Hepatocyte (in vitro differentiated cells): ENCODE measurements around the gene FOLR3. TPM values are rescaled to one million over a fixed set of nuclear protein-coding genes. Genes with fewer than 3 reads are reported as not detected.

ENCODE experiments used
- DNase-seq: peaks from one replicate; pipeline ENCODE4 v3.0.0-alpha.2; 2016; ENCODE audit warnings: low spot score
- H2AFZ ChIP-seq: fragments of 200-600 bp; sonication (generic); 2 replicates; pipeline ENCODE4 v1.6.0; 2016; ENCODE audit warnings: antibody characterized with exemption, mild to moderate bottlenecking
- H3K27ac ChIP-seq: fragments of 200-600 bp; sonication (generic); 2 replicates; pipeline ENCODE4 v1.5.1; 2016; ENCODE audit warnings: mild to moderate bottlenecking
- H3K27me3 ChIP-seq: fragments of 200-600 bp; sonication (generic); 2 replicates; pipeline ENCODE4 v1.6.1; 2016
- H3K36me3 ChIP-seq: fragments of 200-600 bp; sonication (generic); replicated peaks from 2 replicates; pipeline ENCODE4 v1.5.1; 2016; ENCODE audit warnings: low read depth; ENCODE audit not compliant: insufficient read depth
- H3K4me1 ChIP-seq: fragments of 200-600 bp; sonication (generic); 2 replicates; pipeline ENCODE4 v1.5.1; 2016; ENCODE audit warnings: mild to moderate bottlenecking, moderate library complexity; ENCODE audit not compliant: insufficient read depth
- H3K4me2 ChIP-seq: fragments of 200-600 bp; sonication (generic); 2 replicates; pipeline ENCODE4 v1.6.0; 2016
- H3K4me3 ChIP-seq: fragments of 200-600 bp; sonication (generic); 2 replicates; pipeline ENCODE4 v1.5.1; 2016; ENCODE audit warnings: mild to moderate bottlenecking
- H3K79me2 ChIP-seq: fragments of 200-600 bp; sonication (generic); 2 replicates; pipeline ENCODE4 v1.6.0; 2017; ENCODE audit warnings: mild to moderate bottlenecking
- H3K9me2 ChIP-seq: fragments of 200-600 bp; sonication (generic); replicated peaks from 2 replicates; pipeline ENCODE4 v1.6.0; 2017; ENCODE audit warnings: mild to moderate bottlenecking; ENCODE audit not compliant: insufficient read depth
- H3K9me3 ChIP-seq: fragments of 200-600 bp; sonication (generic); 2 replicates; pipeline ENCODE4 v1.5.1; 2016; ENCODE audit warnings: low read depth, mild to moderate bottlenecking
- H4K20me1 ChIP-seq: fragments of 200-600 bp; sonication (generic); 2 replicates; pipeline ENCODE4 v1.6.0; 2016; ENCODE audit warnings: mild to moderate bottlenecking; ENCODE audit not compliant: insufficient read depth, poor library complexity, severe bottlenecking
- EZH2 ChIP-seq: fragments of 200-600 bp; sonication (generic); IDR thresholded peaks from 2 replicates; pipeline ENCODE4 v1.6.1; 2016; ENCODE audit warnings: antibody characterized with exemption, mild to moderate bottlenecking, borderline replicate concordance
- EZH2phosphoT487 ChIP-seq: fragments of 200-600 bp; sonication (generic); IDR thresholded peaks from one replicate; pipeline ENCODE4 v1.6.1; 2018; ENCODE audit warnings: antibody characterized with exemption, mild to moderate bottlenecking, low read depth, moderate library complexity; ENCODE audit not compliant: unreplicated experiment, severe bottlenecking
- WGBS: methylation state at CpG from one replicate; pipeline ENCODE4 v1.1.6; 2016; ENCODE audit warnings: low lambda C conversion rate; ENCODE audit errors: missing lambda C conversion rate; 5-methylcytosine and 5-hydroxymethylcytosine counted together
- polyA plus RNA-seq: library from polyadenylated mRNA; unstranded; fragments of >200 nt; fragmentation: Nextera tagmentation; extraction: Ambion mirVana; gene quantifications from 2 replicates; pipeline ENCODE4 v1.2.1, GENCODE V29; 2016
- total RNA-seq: library from RNA; depleted of rRNA; stranded (reverse); fragments of >200 nt; gene quantifications from 2 replicates; pipeline ENCODE4 v1.2.3, GENCODE V29; 2014
- TF ChIP-seq, protein P1 (sequence below): fragments of 200-600 bp; sonication (generic); IDR thresholded peaks from 2 replicates; pipeline ENCODE4 v1.5.1; 2016; ENCODE audit warnings: antibody characterized with exemption, mild to moderate bottlenecking; ENCODE audit not compliant: poor library complexity

Gene FOLR3
- total and polyA plus RNA-seq, 2 experiments from 2014 or later, result not detected

- H3K27me3 ChIP-seq, result no peaks in the 10 kb centered on the region
- peaks cover 37% of the 10 kb centered on the region for H3K79me2 ChIP-seq
- DNase-seq, result no peak
- H2AFZ ChIP-seq, result no peak overlapping the region
- H3K27ac ChIP-seq, result no peak overlapping the region
- H3K36me3 ChIP-seq, result no peaks in the 10 kb centered on the region
- H3K9me2 ChIP-seq, result no peaks in the 10 kb centered on the region
- H3K9me3 ChIP-seq, result no peaks in the 10 kb centered on the region
- peak overlapping the region; percentile 25 for H3K4me2 ChIP-seq
- H3K4me3 ChIP-seq, result no peak overlapping the region
- H3K4me1 ChIP-seq, result peaks cover 22% of the 10 kb centered on the region
- 94% methylated on average over 3 of the region's 3 CpGs for WGBS
- H4K20me1 ChIP-seq, result no peaks in the 10 kb centered on the region
- TF ChIP-seq EZH2 (no peak), EZH2phosphoT487 (no peak)
- TF ChIP-seq, protein P1, sequence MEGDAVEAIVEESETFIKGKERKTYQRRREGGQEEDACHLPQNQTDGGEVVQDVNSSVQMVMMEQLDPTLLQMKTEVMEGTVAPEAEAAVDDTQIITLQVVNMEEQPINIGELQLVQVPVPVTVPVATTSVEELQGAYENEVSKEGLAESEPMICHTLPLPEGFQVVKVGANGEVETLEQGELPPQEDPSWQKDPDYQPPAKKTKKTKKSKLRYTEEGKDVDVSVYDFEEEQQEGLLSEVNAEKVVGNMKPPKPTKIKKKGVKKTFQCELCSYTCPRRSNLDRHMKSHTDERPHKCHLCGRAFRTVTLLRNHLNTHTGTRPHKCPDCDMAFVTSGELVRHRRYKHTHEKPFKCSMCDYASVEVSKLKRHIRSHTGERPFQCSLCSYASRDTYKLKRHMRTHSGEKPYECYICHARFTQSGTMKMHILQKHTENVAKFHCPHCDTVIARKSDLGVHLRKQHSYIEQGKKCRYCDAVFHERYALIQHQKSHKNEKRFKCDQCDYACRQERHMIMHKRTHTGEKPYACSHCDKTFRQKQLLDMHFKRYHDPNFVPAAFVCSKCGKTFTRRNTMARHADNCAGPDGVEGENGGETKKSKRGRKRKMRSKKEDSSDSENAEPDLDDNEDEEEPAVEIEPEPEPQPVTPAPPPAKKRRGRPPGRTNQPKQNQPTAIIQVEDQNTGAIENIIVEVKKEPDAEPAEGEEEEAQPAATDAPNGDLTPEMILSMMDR, result no peak
These were observed 35.5 kb upstream of the FOLR3 start for GRCh38 chr11:72100009-72100408.

DNA sequence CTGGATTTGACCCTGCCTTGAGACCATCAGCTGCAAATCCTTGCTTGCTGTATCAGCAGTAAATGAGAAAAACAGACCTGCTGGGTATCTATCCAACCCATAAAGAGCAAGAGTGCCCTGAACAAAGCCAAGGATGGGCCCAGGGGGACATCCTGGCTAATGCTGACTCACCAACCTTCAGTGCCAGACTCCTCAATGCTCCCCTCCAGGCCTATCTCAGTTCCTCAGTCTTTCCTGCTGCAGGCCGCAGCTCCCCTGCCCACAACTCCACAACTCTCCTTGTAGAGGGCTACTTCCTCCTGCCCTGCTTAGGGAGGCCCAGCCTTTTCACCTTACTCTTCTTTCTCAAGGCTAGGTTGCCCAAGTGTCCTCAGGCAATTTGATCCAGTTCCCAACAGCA lies 35.1 kb upstream of the FOLR3 start:
- H3K27me3 ChIP-seq, result no peaks in the 10 kb centered on the region
- H3K9me2 ChIP-seq, result no peaks in the 10 kb centered on the region
- no peak for DNase-seq
- WGBS, result 100% methylated on average over 1 of the region's 1 CpG
- H3K4me2 ChIP-seq, result peak overlapping the region; percentile 25
- no peak overlapping the region for H2AFZ ChIP-seq
- H3K27ac ChIP-seq, result no peak overlapping the region
- peaks cover 37% of the 10 kb centered on the region for H3K79me2 ChIP-seq
- H3K36me3 ChIP-seq, result no peaks in the 10 kb centered on the region
- TF ChIP-seq EZH2phosphoT487, result no peak
- TF ChIP-seq, protein P1, result no peak
- H3K4me1 ChIP-seq, result peaks cover 22% of the 10 kb centered on the region
- H3K4me3 ChIP-seq, result no peak overlapping the region
- H4K20me1 ChIP-seq, result no peaks in the 10 kb centered on the region
- H3K9me3 ChIP-seq, result no peaks in the 10 kb centered on the region

DNA sequence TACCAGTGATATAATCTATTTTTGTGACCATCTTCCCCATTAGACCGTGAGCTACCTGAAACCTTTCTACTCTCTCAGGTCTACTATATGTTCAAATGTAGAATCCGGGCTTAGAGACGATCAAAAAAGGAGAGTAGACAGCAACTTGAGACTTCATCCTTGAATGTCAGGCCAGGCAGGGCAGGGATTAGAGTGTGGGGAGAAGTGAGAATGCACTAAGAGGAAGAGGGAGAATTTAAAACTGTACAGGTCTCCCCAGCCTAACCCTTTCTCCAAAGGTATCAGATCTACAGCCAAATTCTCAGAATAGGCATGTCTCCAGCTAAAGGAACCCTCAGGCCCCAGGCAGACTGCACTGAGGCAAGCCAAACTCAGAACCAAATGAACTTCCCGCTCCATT lies 33.4 kb upstream of the FOLR3 start:
- H3K4me1 ChIP-seq, result peaks cover 22% of the 10 kb centered on the region
- WGBS, result 53% methylated on average over 4 of the region's 4 CpGs
- H3K4me2 ChIP-seq, result peak overlapping the region; percentile 88
- H3K9me3 ChIP-seq, result no peaks in the 10 kb centered on the region
- H2AFZ ChIP-seq, result no peak overlapping the region
- H3K36me3 ChIP-seq, result no peaks in the 10 kb centered on the region
- H3K27ac ChIP-seq, result peak overlapping the region; percentile 97
- H3K9me2 ChIP-seq, result no peaks in the 10 kb centered on the region
- H4K20me1 ChIP-seq, result no peaks in the 10 kb centered on the region
- TF ChIP-seq EZH2 (no peak), EZH2phosphoT487 (no peak)
- TF ChIP-seq, protein P1, result no peak
- peaks cover 37% of the 10 kb centered on the region for H3K79me2 ChIP-seq
- DNase-seq, result no peak
- H3K4me3 ChIP-seq, result peak overlapping the region; percentile 81
- H3K27me3 ChIP-seq, result no peaks in the 10 kb centered on the region

- no peaks in the 10 kb centered on the region for H3K27me3 ChIP-seq
- TF ChIP-seq EZH2phosphoT487 (no peak), EZH2 (no peak)
- TF ChIP-seq, protein P1, result no peak
- peaks cover 37% of the 10 kb centered on the region for H3K79me2 ChIP-seq
- no peaks in the 10 kb centered on the region for H4K20me1 ChIP-seq
- H3K4me1 ChIP-seq, result peaks cover 22% of the 10 kb centered on the region
- peak overlapping the region; percentile 53 for H2AFZ ChIP-seq
- WGBS, result 7% methylated on average over 9 of the region's 9 CpGs
- peak overlapping the region; percentile 81 for H3K4me3 ChIP-seq
- H3K9me2 ChIP-seq, result no peaks in the 10 kb centered on the region
- DNase-seq, result no peak
- H3K27ac ChIP-seq, result peak overlapping the region; percentile 97
- H3K36me3 ChIP-seq, result no peaks in the 10 kb centered on the region
- no peaks in the 10 kb centered on the region for H3K9me3 ChIP-seq
- peak overlapping the region; percentile 88 for H3K4me2 ChIP-seq
These were observed 32.9 kb upstream of the FOLR3 start for GRCh38 chr11:72102631-72102945.
